ENCODE measurements around the gene GREM2. TPM values are rescaled to one million over a fixed set of nuclear protein-coding genes. Genes with fewer than 3 reads are reported as not detected.

GREM2 gene
- total and polyA plus RNA-seq, 2 donors (not counting 1 experiment from before 2014, with no cell fraction given), result not detected

- intact Hi-C loops (cut with micrococcal nuclease), result no loop called here
- no peak overlapping the region for H3K4me2 ChIP-seq (replicated peaks; ENCODE audit: low read depth, low read length, poor library complexity, severe bottlenecking)
- no peaks in the 10 kb centered on the region for H4K20me1 ChIP-seq (ENCODE audit: control insufficient read depth, insufficient read depth, low read length, poor library complexity, severe bottlenecking)
- Mint-ChIP-seq H3K27me3 (no peaks in the 10 kb centered on the region), H3K27ac (no peak overlapping the region), H3K4me3 (no peak overlapping the region), H3K4me1 (no peaks in the 10 kb centered on the region), H3K9me3 (ENCODE audit: insufficient read depth) (peaks cover 6% of the 10 kb centered on the region)
- DNase-seq (no peak), ATAC-seq (ENCODE audit: low read depth) (no peak)
- H3K27ac ChIP-seq (ENCODE audit: low read length in 2 of 2), result no peak overlapping the region
- no peak overlapping the region for H3K4me3 ChIP-seq (ENCODE audit: control extremely low read depth in 1 of 5, extremely low read depth in 1 of 5, insufficient read depth in 1 of 5, low read depth in 2 of 5, low read length in 4 of 5)
- ChIA-PET POLR2A (no interaction called here), CTCF (no interaction called here)
- H3K36me3 ChIP-seq (replicated peaks in 1 of 2; ENCODE audit: control extremely low read depth in 1 of 2, control insufficient read depth in 1 of 2, extremely low read depth in 1 of 2, insufficient read depth in 2 of 2, low read length in 1 of 2), result no peaks in the 10 kb centered on the region
- no peaks in the 10 kb centered on the region for H3K79me2 ChIP-seq (ENCODE audit: control insufficient read depth, insufficient read depth, low read length)
- no peaks in the 10 kb centered on the region for H3K4me1 ChIP-seq (ENCODE audit: control insufficient read depth in 2 of 2, insufficient read depth in 2 of 2, low read length in 2 of 2)
- TF ChIP-seq CTCF (IDR thresholded peaks at IDR 0.05) (no peak), EZH2 (IDR thresholded peaks at IDR 0.05; ENCODE audit: borderline replicate concordance, insufficient read depth, low read depth, low read length, poor library complexity, severe bottlenecking) (no peak)
- no peak overlapping the region for H3K9ac ChIP-seq (ENCODE audit: low read length)
- no peaks in the 10 kb centered on the region for H3K27me3 ChIP-seq (replicated peaks in 1 of 4; ENCODE audit: control extremely low read depth in 1 of 4, control insufficient read depth in 3 of 4, insufficient read depth in 4 of 4, low read length in 3 of 4)
- peaks cover 0 to 3% (median 0%) of the 10 kb centered on the region in 3 donors for H3K9me3 ChIP-seq (ENCODE audit: control extremely low read depth in 1 of 3, control insufficient read depth in 2 of 3, insufficient read depth in 1 of 3, low read length in 2 of 3)
- no peak overlapping the region for H2AFZ ChIP-seq (ENCODE audit: insufficient read depth, low read depth, low read length, poor library complexity, severe bottlenecking)
- 100% methylated on average over 2 of the region's 5 CpGs for WGBS (ENCODE audit: insufficient coverage)
Measured at GRCh38 chr1:240591078-240591477, 20.9 kb downstream of the GREM2 start.

- CTCF ChIA-PET, result no interaction called here
- H3K9ac ChIP-seq (ENCODE audit: low read length), result no peak overlapping the region
- no peak overlapping the region for H2AFZ ChIP-seq (ENCODE audit: insufficient read depth, low read depth, low read length, poor library complexity, severe bottlenecking)
- H3K27ac ChIP-seq (ENCODE audit: low read length in 2 of 2), result no peak overlapping the region
- Mint-ChIP-seq H3K27me3 (no peaks in the 10 kb centered on the region), H3K27ac (no peak overlapping the region), H3K9me3 (ENCODE audit: insufficient read depth) (peaks cover 6% of the 10 kb centered on the region), H3K4me3 (no peak overlapping the region), H3K4me1 (no peaks in the 10 kb centered on the region)
- H3K79me2 ChIP-seq (ENCODE audit: control insufficient read depth, insufficient read depth, low read length), result no peaks in the 10 kb centered on the region
- H3K36me3 ChIP-seq (replicated peaks in 1 of 2; ENCODE audit: control extremely low read depth in 1 of 2, control insufficient read depth in 1 of 2, extremely low read depth in 1 of 2, insufficient read depth in 2 of 2, low read length in 1 of 2), result no peaks in the 10 kb centered on the region
- POLR2A ChIA-PET, result no interaction called here
- H4K20me1 ChIP-seq (ENCODE audit: control insufficient read depth, insufficient read depth, low read length, poor library complexity, severe bottlenecking), result no peaks in the 10 kb centered on the region
- H3K4me1 ChIP-seq (ENCODE audit: control insufficient read depth in 2 of 2, insufficient read depth in 2 of 2, low read length in 2 of 2), result no peaks in the 10 kb centered on the region
- no peak for DNase-seq
- no peaks in the 10 kb centered on the region for H3K27me3 ChIP-seq (replicated peaks in 1 of 4; ENCODE audit: control extremely low read depth in 1 of 4, control insufficient read depth in 3 of 4, insufficient read depth in 4 of 4, low read length in 3 of 4)
- H3K9me3 ChIP-seq (ENCODE audit: control extremely low read depth in 1 of 3, control insufficient read depth in 2 of 3, insufficient read depth in 1 of 3, low read length in 2 of 3), result peaks cover 0 to 3% (median 0%) of the 10 kb centered on the region in 3 donors
- WGBS (ENCODE audit: insufficient coverage), result 95% methylated on average over 5 of the region's 5 CpGs
- no peak for ATAC-seq (ENCODE audit: low read depth)
- H3K4me2 ChIP-seq (replicated peaks; ENCODE audit: low read depth, low read length, poor library complexity, severe bottlenecking), result no peak overlapping the region
- intact Hi-C loops (cut with micrococcal nuclease), result no loop called here
- TF ChIP-seq CTCF (IDR thresholded peaks at IDR 0.05), result no peak
- no peak for TF ChIP-seq EZH2 (IDR thresholded peaks at IDR 0.05; ENCODE audit: borderline replicate concordance, insufficient read depth, low read depth, low read length, poor library complexity, severe bottlenecking)
- no peak overlapping the region for H3K4me3 ChIP-seq (ENCODE audit: control extremely low read depth in 1 of 5, extremely low read depth in 1 of 5, insufficient read depth in 1 of 5, low read depth in 2 of 5, low read length in 4 of 5)
Measured at GRCh38 chr1:240589585-240590110, 22.3 kb downstream of the GREM2 start.
